PFSK-1 (cell line): ENCODE results near the gene ZNF541.

ENCODE experiments used
- FOXP2 ChIP-seq: optimal IDR thresholded peaks from 2 replicates; pipeline ENCODE3; 2011; ENCODE audit warnings: borderline replicate concordance, control low read depth, inconsistent platforms; ENCODE audit not compliant: insufficient read depth; ENCODE audit errors: extremely low read length, extremely low read depth
- POLR2AphosphoS5 ChIP-seq: IDR thresholded peaks from 2 replicates; pipeline ENCODE4 v1.6.1; 2012; ENCODE audit warnings: low read depth, mild to moderate bottlenecking, control low read depth, low read length, moderate library complexity
- SIN3A ChIP-seq: IDR thresholded peaks from 2 replicates; pipeline ENCODE4 v1.6.1; 2012; ENCODE audit warnings: mild to moderate bottlenecking, low read length, moderate library complexity, borderline replicate concordance; ENCODE audit not compliant: insufficient read depth
- TAF1 ChIP-seq: IDR thresholded peaks from 2 replicates; pipeline ENCODE4 v1.6.1; 2012; ENCODE audit warnings: low read length, control low read depth, borderline replicate concordance; ENCODE audit not compliant: insufficient read depth
- TF ChIP-seq, protein P1 (sequence below), 2 experiments: IDR thresholded peaks; 2 replicates each; pipeline versions ENCODE4 v1.6.1 to v1.8.0; 2011 to 2012; ENCODE audit warnings: low read depth in 2 of 2, low read length in 2 of 2, control low read depth in 1 of 2, inconsistent platforms in 1 of 2, mild to moderate bottlenecking in 1 of 2, moderate library complexity in 1 of 2; ENCODE audit not compliant: insufficient read depth in 1 of 2

Gene ZNF541

DNA sequence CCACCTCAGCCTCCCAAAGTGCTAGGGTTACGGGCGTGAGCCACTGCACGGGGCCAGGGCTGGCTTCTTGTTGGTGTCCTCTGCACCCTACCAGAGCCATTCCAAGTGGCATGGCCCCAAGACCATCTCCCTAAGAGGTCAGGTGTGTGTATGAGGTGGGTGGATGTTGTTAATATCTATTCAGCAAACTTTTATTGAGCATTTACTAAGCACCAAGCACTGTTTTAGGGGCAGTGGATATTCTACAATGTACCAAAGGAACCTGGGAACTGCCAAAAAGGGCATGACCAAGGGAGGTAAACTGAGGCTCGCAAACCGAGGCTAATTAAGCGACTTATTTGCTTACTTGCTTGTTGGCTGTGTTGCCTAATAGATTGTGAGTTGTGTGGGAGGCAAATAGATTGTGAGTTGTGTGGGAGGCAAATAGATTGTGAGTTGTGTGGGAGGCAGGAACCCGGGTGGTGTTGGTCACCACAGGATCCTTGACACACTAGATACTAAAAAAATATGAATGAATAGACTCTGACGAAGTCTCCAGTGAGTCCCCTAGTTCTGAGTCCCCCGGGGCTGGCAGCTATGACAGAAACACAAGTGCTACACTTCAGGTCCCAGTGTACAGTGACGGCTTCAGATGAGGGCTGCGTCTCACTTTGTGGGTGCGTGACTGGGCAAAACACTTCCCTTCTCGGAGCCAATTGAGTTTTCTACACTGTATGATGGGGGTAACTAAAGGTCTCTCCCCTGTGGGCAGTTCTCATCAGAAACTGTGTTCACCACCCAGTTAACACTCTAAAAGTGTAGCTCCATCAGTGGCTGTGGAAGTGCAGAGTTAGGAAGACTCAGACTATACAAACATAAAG is 31.0 kb upstream of the ZNF541 start:
- TF ChIP-seq SIN3A (no peak), FOXP2 (no peak), POLR2AphosphoS5 (no peak), TAF1 (no peak)
- TF ChIP-seq, protein P1, sequence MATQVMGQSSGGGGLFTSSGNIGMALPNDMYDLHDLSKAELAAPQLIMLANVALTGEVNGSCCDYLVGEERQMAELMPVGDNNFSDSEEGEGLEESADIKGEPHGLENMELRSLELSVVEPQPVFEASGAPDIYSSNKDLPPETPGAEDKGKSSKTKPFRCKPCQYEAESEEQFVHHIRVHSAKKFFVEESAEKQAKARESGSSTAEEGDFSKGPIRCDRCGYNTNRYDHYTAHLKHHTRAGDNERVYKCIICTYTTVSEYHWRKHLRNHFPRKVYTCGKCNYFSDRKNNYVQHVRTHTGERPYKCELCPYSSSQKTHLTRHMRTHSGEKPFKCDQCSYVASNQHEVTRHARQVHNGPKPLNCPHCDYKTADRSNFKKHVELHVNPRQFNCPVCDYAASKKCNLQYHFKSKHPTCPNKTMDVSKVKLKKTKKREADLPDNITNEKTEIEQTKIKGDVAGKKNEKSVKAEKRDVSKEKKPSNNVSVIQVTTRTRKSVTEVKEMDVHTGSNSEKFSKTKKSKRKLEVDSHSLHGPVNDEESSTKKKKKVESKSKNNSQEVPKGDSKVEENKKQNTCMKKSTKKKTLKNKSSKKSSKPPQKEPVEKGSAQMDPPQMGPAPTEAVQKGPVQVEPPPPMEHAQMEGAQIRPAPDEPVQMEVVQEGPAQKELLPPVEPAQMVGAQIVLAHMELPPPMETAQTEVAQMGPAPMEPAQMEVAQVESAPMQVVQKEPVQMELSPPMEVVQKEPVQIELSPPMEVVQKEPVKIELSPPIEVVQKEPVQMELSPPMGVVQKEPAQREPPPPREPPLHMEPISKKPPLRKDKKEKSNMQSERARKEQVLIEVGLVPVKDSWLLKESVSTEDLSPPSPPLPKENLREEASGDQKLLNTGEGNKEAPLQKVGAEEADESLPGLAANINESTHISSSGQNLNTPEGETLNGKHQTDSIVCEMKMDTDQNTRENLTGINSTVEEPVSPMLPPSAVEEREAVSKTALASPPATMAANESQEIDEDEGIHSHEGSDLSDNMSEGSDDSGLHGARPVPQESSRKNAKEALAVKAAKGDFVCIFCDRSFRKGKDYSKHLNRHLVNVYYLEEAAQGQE (IDR thresholded peaks at IDR 0.05; ENCODE audit: insufficient read depth in 1 of 2, low read depth in 2 of 2, low read length in 2 of 2) = no peak

DNA sequence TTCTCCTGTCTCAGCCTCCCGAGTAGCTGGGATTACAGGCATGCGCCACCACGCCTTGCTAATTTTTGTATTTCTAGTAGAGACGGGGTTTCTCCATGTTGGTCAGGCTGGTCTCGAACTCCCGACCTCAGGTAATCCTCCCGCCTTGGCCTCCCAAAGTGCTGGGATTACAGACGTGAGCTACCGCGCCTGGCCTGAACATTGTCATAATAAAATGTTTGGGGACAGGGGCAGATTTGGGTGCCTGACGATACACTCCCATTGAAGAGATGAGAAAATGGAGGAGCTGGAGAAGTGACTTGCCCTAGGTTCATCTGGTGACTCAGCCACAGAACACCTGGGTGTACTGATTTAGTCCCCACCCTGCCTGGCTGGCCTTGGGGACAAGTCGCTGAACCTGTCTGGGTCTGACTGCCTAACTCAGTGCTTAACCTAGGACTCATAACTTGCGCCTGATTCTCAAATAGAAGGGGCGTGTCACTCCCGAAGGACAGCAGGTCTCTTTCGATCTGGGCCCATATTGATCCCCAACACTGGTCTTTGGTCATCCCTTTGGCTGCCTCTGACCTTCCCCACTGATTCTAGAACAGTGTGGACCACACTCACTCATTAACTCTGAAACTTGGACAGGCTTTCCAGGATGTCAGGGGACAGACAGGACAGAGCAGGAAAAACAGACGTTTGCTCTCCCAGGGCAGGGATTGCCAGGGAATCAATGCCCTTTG is 28.4 kb upstream of the ZNF541 start:
- no peak for TF ChIP-seq TAF1
- no peak for TF ChIP-seq FOXP2
- TF ChIP-seq, protein P1 (IDR thresholded peaks at IDR 0.05; ENCODE audit: insufficient read depth in 1 of 2, low read depth in 2 of 2, low read length in 2 of 2) = no peak
- no peak for TF ChIP-seq POLR2AphosphoS5
- no peak for TF ChIP-seq SIN3A

DNA sequence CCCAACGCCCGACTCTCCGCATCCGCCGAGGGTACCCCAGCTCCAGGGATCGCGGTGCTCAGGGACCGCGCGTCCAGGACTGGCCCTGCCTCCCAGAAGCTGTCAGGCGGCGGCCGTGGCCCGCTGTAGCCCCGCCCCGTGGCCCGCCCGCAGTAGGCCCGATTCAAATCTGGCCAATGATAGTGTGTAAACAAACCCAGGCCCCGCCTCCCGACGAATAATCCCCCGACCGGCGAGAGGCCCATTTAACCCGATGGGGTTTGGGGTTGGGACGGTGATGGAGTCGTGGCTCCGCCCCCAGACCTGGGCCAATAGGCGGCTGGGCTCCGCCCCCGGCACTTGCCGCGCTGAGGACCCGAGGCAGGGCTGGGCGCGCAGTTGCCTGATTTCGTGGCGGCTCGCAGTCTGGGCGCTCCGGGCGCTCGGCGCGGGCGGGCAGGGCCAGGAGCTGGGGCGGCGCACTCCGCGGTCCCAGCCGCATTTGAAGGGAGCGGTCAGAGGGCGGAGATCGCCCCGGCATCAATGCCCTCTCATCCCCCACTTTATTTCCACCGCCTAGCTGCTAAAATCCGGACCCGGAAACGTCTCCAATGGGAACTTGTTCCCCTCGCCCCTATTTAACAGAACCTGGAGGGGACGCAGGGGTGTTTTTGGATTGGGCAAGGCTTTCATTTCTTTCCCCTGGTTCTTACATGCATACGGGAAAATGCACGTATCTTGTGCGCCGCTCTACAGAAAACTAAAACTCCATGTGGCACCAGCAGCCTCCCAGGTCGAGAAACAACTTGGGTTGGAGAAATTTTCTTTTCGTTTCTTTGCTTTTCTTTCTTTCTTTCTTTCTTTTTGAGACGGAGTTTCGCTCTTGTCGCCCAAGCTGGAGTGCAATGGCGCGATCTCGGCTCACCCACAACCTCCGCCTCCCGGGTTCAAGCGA is 27.6 kb upstream of the ZNF541 start:
- TF ChIP-seq POLR2AphosphoS5 (peak; percentile 92), TAF1 (peak; percentile 81), SIN3A (no peak), FOXP2 (peak; percentile 89)
- TF ChIP-seq, protein P1 (IDR thresholded peaks at IDR 0.05; ENCODE audit: insufficient read depth in 1 of 2, low read depth in 2 of 2, low read length in 2 of 2) = peak in 1 of 2 experiments; percentile 59; a peak in 1 of 4 replicates

DNA sequence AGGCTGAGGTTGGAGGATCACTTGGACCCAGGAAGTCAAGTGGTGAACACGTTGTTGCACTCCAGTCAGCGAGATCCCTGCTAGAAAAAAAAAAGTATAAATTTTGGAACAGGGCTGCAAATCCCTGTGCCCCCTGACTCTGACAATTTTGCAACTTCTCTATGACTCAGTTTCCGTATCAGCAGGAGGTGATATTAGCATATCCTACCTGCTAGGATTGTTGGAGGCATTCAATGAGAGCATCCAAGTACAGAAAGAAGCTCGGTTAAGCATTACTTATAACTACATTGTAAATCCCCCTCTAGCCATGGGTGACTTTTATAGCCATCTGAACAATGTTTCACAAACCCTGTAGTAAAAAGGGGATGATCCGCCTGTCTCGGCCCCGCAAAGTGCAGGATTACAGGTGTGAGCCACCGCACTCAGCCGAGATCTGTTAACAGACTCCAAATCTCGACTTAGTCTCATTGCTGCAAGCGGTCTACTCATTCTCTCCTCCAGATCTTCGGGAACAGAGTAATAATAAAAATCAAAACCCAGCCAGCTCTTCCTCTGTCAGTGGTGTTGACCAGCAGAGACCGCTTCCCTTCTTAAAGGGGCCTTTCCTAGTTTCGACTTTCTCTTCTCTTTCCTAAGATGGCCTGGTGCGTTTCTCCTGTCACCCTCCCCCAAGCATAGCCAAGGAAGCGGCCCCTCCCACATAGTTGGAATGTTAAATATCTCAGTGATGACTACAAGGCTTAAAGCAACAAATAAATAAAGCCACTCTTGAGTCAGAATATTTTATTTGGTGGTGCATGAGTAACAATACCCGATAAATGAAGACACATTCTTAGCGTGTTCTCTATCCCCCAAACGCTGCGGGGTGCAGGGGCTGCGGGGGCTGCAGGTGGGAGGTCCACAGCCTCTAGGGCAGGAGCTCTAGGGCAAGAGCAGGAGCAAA is 25.7 kb upstream of the ZNF541 start:
- TF ChIP-seq, protein P1 (IDR thresholded peaks at IDR 0.05; ENCODE audit: insufficient read depth in 1 of 2, low read depth in 2 of 2, low read length in 2 of 2) = peak in 1 of 2 experiments; percentile 15; a peak in 1 of 4 replicates
- no peak; the same call in 1 of the 2 replicates for TF ChIP-seq POLR2AphosphoS5
